NAMALWA (cell line): Measurements from ENCODE around the gene EDN2.
A peak's percentile ranks its signal among the peaks of the same experiment; 100 is the strongest.

Experiments
- DNase-seq: peaks from one replicate; pipeline ENCODE4 v3.0.0-alpha.2; 2015; ENCODE audit warnings: low spot score

The EDN2 gene

DNA sequence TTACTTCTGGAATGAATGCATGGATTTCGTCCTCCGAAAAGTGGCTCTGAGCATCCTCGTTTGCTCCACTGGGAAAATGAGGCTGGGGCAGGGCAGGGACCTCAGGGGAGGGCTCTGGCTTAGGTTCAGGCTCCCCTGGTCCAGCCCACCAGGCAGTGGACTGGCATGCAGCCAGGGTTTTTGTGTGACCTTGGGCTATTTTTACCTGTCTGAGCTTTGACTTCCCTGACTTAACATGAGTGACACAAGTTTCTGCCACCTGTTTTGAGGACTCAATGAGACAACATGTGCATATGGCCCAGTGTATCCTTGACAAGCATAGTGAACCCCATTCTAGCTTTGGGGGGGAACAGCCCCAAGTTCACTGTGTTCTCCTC lies 32.6 kb upstream of the EDN2 start:
- DNase-seq: no peak

DNA sequence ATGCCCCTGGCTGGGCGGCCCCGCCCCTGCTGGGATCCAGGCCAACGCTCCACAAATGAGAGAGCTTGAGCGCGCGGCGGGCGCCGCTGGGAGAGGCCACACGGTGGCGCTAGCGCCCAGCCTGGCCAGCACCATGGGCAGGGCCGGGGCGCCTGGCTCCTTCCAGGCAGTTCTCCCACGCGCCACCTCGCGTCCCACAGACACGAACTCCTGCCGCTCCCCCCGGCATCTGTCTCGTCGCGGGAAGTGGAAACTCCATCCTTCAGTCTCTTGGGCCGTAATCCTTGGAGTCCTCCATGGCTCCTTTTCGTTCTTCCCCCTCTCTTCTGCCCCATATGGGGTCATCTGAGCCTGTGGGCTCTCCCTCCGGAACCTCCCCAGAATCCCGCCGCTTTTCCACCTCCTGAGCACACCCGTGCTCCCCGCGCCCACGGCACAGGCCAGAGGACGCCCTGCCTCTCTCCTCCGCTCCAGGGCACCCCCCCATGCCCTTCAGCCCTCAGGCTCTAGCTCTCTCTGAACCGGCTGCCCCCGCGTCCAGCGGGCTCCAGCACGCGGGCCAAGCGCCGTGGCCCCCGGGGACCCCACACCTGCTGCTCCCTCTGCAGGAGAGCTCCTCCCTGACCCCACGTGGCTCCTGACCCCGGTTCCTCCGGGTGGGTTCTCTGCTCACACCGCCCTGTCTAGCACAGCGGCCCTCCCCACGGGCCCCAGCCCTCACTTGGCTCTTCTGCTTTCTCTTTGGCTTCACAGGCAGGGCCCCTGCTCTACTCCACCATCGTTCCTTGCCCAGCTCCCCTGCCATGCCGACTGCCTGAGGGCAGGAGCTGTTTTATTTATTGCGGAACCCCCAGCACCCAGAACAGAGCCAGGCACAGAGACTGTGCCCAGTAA lies 31.9 kb upstream of the EDN2 start:
- peak; percentile 68 for DNase-seq

- no peak for DNase-seq
These were observed 31.3 kb upstream of the EDN2 start for GRCh38 chr1:41515778-41516167.

GRCh38 chr1:41515131-41515678 lies 30.7 kb upstream of the EDN2 start:
- no peak for DNase-seq

GRCh38 chr1:41514381-41514780 lies 29.9 kb upstream of the EDN2 start:
- no peak for DNase-seq

GRCh38 chr1:41513383-41513735 lies 28.9 kb upstream of the EDN2 start:
- no peak for DNase-seq

- DNase-seq: no peak
These were observed 28.4 kb upstream of the EDN2 start for GRCh38 chr1:41512701-41513382.

GRCh38 chr1:41511239-41511540 lies 26.7 kb upstream of the EDN2 start:
- DNase-seq: no peak

- DNase-seq: no peak
These were observed 26.2 kb upstream of the EDN2 start for GRCh38 chr1:41510531-41511238.

DNA sequence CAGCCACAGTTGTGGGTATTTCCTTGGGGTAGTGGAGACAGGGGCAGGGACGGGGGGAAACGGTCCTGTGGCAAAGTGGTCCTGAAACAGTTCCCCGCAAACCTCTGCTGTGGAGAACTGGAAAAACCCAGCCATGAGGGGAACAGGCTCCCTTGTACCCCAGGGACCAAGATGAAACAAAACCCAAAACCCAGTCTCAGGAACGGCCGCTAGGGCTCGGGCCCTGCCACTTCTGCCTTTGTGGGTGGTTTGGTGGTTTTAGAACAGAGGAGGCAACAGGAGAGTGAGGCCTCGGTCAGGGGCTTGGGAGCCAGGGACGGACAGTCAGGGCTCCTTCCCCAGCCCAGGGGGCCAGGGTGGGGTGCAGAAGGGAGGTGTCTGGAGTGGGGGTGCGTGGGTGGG lies 24.8 kb upstream of the EDN2 start:
- DNase-seq: no peak

- DNase-seq: no peak
These were observed 23.8 kb upstream of the EDN2 start for GRCh38 chr1:41508290-41508689.

DNA sequence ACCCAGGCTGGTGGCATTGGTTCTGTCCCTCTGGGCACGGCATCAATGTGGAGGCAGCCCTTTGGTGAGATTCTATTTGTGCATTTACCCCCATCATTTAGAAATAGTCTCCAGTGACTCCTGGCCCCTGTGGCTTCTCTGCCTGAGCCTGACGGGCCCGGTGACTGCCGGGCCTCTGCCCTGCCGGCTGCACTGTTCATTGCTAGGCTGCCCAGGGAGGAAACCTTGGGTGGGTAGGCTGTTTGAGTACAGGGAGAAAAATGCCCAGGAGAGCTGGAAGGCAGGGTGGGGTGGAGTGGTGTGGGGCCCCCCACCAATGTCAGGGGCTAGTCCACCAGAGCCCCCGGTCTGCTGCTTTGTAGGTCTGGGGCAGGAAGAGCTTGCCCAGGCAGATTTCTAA lies 23.4 kb upstream of the EDN2 start:
- no peak for DNase-seq

DNA sequence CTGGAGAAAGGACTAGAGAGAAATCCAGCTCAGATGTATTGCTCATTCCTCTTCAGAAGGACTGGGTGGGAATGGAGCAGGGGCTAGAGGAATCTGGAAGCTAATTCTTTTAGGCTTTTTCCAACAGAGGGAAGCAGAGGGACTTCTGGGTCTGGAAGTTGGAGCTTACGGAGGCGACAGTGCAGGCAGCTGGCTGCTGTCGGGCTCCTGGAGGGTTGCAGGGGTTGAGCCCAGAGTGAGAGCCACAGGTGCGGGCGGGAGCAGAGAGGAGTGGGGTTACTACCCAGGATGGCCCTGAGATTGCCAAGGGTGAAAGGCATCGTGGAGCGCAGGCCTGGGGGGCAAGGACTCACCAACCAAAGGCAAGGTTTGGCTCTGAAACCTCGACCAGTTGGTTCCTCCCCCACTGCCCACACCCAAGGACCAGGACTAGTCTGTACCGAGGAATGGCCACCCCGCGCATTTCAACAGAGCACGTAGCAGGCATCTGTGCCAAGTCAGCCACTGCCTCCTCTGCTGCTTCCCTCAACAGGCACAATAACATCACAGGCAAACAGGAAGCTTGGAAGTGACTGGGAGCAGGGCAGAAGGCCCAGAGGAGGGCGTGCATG lies 22.7 kb upstream of the EDN2 start:
- DNase-seq: no peak

DNA sequence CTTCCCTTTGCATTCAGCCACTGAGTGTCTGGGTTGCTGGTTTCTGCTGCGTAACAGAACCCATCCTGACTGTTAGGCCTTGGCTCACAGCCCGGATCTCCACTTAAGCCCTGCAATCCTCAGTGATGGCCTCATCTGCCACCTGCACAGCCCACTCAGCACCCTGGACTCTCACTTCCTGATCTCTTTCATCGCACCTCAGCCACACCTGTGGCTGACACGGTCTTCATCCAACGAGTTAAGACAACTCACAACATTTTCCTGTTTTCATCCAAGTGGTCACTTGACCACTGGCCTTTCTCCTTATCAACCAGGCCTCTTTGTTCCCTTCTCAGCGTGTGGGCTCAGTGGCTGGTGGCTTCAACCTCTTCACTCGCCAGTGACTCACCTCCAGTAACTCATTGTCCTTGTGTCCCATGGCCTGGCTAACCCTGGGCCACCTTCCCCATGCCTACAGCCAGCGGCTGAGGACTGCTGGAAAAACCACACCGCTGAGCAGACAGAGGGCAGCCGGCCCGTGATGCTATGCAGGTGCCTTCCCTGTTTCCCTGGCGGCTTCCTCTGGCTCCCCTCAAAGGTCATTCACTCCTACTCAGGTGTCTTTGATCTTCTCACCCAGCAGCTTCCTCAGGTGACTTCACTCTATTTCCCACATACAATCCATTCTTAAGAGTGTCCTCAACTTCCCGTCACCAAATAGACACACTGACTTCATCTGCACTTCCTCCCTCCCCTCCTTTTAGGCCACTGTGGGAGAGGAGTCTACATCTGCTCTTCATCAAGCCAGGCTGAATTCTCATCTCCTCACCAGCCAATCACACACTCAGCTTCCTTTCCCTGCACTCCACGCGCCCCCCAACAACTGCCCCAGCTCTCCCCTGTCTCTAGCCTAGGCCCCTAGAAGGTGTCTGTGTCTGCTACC lies 19.9 kb upstream of the EDN2 start:
- no peak for DNase-seq

DNA sequence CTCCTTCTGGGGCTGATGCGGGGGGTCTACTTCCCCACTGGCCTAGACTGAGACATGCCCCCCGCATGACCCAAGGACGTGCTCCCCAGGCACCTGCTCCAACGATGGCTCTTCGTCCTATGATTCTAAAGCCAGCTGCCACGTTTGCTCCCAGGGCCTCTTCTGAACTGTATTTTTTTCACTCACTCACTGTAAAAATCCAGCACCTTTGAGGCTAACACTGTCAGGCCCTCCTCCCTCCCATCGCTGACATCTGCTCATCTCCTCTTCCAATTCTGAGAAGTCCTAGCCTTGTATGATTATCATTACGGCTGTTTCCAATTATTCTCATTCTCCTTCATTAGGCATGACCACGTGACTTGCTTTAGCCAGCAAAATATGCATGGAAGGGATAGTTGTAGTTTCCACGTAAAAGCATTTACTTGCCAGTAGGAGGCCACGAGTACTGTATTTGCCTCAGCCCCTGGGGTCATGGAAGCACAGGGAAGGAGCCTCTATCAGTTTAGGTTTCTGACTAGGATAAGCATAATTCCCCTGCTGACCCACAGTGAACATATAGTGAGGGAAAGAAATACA lies 19.1 kb upstream of the EDN2 start:
- no peak for DNase-seq

DNA sequence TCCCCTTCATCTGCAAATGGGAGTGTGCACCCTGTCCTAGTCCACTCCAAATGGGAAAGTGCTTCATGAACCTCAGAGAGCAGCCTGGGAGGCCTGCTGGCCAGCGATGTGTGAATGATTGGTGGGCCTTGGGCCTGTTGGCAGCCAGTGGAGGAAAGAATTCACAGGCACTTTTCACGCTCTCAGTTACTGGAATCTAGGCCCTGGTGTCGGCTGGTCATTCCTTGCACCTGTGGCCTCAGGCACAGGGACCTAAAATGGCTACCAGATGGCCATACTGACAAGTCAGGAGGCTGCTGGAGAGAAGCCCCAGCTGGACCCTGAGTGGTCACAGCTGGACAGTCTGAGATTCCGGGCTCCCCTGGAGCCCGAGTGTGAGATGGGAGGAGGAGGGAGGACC lies 18.4 kb upstream of the EDN2 start:
- no peak for DNase-seq

DNA sequence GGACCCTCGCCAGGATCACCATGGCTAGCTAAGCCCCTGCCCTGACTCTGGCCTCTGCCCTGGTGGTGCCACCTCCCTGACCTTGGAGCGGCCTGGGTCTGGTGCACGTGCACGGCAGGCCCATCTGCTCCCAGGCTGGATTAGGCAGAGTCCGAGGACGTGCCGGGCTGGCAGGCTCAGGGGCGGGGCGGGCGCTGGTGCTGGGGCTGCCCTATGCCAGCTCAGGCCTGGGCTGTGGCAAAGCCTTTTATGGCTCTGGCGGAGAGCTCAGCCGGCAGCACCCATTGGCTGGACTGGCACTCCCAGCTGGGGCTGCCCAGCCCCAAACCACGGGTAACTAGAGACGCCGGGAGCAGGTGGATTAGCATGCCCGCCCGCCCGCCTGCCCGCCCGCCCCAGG lies 17.1 kb upstream of the EDN2 start:
- no peak for DNase-seq

GRCh38 chr1:41500781-41501518 lies 16.5 kb upstream of the EDN2 start:
- DNase-seq: no peak

DNA sequence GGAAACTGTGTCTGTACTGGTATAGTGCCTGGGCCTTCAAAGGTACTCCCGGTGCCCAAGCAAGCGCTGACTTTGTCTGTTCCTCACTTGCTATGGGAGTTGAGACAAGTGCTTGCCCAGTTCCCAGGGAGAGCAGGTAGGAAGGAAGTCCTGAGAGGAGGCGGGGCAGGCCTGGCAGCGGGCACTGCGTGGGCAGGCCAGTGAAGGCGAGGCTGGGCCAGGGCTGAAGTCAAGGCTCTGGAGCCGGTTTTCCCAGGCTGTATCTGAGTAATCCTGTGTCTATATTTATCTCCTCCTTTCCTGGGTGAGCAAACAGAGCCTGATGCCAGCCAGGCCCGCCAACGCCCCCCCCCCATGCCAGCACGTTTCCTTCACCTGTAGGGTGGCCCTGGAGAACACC lies 15.9 kb upstream of the EDN2 start:
- no peak for DNase-seq

DNA sequence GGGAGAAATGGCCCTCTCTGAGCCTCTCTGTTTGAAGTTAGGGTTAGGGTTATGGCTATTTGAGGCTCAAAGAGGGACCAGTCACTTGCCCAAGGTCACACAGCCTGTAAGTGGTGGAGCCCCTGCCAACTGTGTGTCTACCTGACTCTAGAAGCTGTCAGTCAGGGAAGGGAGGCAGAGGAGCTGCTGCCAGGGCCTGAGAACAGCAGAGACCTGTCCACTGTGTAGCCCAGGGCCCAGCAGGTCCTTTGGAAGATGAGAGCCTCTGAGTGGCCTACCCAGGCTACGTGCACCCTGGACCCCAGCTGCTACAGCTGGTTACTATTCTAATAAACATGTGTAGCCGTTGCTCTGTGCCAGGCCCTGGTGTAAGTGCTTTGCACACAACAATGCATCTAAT lies 15.1 kb upstream of the EDN2 start:
- DNase-seq: no peak
